GM21619 (cell line): ENCODE measurements around the gene RTN1.

ENCODE experiments used
- ATAC-seq: cut with Tn5 transposase; IDR thresholded peaks from one replicate; pipeline ENCODE4 v1.9.1; 2021; ENCODE audit not compliant: unreplicated experiment

RTN1 gene

DNA sequence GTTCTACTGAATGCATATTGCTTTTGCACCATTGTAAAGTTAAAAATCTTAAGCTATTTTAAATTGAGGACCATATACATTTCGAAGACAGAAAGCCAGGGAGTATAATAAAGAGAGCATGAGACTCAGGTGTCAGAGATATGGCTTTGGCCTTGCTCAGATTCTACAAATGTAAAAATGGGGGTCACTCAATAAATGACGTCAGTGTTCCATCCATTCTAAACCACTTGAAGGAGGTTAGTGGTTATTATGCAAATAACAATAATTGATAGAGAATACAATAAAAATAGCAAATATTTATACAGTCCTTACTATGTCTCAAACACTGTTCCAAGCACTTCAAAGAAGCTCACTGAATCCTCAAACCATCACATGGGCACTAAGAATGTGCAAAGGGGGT is 20.1 kb downstream of the RTN1 start:
- no peak for ATAC-seq

DNA sequence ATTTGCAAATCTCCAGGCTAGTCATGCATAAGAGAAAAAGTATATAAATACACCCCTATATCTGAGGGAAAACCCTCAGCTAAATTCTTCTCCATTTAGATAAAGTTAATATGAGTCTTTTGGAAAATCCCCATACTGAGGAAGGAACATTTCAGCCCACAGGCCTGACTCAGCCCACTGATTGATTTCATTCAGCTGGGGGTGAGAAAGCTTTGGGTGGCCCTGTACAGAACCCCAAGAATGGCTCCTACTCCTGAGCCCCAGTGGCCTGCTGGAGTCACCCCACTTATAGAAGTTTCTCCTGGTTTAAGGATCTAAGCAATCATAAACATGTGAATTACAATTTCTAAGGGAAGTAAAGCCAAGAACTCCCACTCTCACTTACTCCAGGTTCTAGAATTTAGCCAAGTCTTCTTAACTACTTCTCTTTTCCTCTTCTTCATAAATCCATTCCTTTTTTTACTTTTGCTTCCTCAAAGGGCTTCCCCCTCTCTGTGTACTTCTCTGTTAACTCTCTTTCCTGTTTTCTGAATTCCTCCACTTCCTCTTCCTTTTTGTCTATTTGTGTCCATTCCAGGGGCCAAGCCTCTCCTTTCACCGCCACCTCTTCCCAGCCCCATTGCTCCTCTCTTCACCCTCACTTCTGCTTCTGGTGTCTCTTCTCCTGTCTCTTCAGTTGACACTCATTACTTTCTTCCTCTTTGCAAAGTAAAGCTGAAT is 21.0 kb downstream of the RTN1 start:
- ATAC-seq = no peak

DNA sequence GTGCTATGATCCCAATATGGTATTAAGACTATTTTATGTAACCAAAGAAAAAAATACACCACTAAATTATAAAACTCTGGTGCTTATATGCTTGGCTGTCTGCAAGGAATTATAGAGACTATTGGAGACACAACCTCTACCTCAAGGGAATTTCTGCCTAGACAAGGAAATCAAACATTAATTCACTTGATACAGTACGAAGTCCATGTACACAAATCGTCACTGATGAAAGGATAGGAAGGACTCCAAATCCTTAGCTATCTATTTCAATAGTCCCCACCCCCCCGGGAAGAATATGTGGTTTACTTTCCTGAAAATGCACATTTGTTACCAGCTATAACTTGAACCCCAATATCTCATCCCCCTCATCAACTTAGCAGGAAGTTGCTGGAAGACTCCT is 21.9 kb downstream of the RTN1 start:
- ATAC-seq = no peak

- ATAC-seq = no peak
These were observed 22.9 kb downstream of the RTN1 start for GRCh38 chr14:59847711-59848110.

- no peak for ATAC-seq
These were observed 24.0 kb downstream of the RTN1 start for GRCh38 chr14:59846595-59846994.

- ATAC-seq = no peak
These were observed 25.3 kb downstream of the RTN1 start for GRCh38 chr14:59845245-59845644.

DNA sequence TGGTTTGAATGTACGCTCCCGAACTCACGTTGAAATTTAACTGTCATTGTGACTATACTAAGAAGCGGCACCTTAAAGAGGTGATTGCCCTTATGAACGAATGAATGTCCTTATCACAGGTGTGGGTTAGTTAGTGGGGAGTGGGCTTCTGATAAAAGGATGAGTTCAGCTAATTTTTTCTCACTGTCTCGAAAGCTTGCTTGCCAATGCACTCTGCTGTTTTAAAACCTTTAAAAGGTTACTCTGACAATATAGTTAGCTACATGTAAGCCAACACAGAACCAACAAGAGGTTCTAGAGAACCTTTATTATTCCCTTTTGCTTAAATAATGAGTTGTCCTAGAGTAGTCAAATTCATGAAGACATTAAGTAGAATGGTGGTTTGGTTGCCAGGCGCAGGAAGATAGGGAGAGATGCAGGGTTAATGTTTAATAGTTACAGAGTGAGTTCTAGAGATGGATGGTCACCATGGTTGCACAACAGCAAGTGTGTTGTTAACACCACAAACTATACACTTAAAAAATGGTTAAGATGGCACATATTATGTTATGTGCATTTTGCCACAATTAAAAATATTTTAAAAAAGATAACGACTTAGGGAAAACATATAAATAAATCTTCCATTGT is 26.3 kb downstream of the RTN1 start:
- no peak for ATAC-seq

- ATAC-seq = no peak
These were observed 34.5 kb downstream of the RTN1 start for GRCh38 chr14:59836116-59836515.

DNA sequence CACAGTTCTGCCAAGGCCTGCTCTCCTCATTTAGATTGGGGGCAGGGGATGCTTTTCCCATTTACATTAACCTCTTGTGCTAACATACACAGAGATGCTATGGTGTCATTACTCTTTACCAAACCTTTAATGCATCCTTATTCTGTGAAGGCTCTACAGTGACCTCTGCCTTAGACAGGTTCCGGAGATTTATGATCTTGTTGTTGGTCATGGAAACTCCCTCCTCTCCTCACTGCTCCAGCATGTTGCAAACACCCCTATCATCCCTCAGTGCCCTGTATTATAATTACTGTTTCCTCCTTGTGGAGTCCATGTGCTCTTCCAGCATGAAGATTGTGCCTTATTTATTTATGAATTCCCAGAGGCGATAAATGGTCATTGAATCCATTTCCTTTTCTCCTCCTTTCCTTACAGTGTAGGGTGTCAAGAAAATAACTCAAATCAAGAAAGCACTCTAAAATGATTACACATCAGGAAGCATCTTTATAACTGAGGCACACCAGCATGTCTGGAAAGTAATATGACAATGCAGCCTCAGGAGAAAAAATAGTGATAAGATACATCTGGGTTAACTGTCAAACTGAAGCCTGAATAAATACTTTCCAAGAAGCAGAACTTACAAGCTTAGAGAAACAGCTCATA is 37.8 kb downstream of the RTN1 start:
- no peak for ATAC-seq

DNA sequence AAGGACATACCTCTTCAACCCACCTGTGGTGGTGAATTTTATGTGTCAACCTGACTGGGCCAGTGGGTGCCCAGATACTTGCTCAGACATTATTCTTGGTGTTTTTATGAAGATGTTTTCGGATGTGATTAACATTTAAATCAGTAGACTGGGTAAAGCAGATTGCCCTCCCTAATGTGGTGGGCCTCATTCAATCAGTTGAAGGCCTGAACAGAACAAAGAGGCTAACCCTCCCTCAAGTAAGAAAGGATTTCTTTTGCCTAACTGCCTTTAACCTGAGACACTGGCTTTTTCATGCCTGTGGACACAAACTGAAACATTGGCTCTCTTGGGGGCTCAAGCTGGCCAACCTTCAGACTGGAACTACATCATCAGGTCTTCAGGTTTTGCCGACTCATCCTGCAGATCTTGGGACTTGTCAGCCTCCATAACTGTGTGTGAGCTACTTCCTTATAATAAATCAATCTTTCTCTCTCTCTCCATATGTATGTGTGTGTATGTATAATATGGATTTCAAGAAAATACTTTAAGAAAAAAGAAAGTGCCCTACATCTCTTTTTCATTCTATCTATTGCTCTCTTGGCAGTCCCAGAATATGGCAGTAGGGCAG is 39.4 kb downstream of the RTN1 start:
- no peak for ATAC-seq

- ATAC-seq = no peak
These were observed 40.2 kb downstream of the RTN1 start for GRCh38 chr14:59830338-59830734.

GRCh38 chr14:59829469-59830337 is 40.9 kb downstream of the RTN1 start:
- ATAC-seq = no peak

DNA sequence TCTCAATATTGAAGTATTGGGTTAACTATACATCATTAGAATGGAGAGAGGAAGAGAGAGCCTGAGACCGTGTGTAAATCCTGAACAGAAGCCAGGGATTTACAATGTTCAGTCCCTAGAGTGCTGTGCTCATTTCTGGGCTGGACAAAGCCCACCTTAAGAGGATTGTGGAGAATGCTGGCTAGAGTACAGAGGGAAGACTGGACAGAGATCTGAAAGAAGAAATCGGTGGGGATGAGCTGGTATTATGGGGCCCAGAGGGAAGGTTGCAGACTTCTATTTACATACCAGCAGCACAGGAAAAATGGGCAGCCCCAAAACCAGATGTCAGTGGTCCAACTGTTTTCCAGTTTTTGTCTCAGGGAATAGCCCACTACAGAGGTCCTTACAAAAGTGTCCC is 42.3 kb downstream of the RTN1 start:
- no peak for ATAC-seq

DNA sequence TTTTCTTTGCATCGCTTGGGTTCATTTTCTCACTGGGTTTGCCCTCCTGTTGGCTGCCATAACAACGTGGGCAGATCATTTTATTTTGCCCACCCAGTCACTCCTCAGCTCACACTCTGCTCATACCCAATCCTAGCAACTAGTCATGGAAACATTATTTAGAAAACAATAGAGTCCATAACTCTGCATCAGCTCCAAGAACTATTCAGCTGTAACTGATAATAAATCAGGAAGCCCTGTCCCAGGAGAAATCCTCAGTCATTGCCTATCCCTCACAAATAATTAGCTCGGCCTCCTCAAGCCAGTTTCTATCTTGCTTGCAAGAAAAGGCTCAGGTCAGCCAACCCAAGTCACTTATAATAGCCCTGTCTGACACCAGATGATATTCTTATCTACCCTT is 43.2 kb downstream of the RTN1 start:
- ATAC-seq = no peak

- ATAC-seq = no peak
These were observed 44.4 kb downstream of the RTN1 start for GRCh38 chr14:59826150-59826549.

DNA sequence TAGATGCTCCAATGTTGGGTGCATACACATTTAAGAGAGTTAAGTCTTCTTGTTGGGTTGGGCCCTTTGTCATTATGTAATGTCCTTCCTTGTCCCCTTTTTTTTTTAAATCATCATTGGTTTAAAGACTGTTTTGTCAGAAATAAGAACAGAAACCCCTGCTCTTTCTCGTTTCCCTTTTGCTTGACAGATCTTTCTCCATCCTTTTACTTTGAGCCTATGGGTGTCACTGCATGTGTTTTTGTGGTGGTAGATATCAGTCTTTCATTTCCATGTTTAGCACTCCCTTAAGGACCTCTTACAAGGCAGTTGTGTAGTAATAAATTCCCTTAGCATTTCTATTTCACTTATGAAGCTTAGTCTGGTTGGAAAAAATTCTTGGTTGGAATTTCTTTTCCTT is 47.4 kb downstream of the RTN1 start:
- ATAC-seq = no peak

GRCh38 chr14:59819446-59820088 is 51.0 kb downstream of the RTN1 start:
- no peak for ATAC-seq

- ATAC-seq = no peak
These were observed 53.6 kb downstream of the RTN1 start for GRCh38 chr14:59816941-59817340.

- ATAC-seq = no peak
These were observed 55.6 kb downstream of the RTN1 start for GRCh38 chr14:59814988-59815387.

DNA sequence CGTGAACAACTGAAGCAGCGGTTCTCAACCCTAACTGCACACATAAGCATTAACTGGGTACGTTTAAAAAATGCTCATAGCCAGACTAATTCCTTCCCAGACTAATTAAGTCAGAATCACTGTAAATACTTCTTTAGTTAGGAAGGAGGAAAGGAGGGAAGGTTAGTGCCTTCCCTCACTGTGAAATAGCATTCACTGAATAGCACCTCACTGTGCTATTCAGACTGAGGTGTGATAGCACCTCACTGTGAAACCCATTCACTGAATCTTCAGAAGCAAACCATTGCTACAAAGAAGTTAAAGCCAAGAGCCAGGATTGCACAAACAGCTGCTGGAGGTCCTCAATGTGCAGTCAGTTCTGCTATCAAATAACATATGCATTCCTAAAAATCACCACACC is 58.8 kb downstream of the RTN1 start:
- no peak for ATAC-seq

- no peak for ATAC-seq
These were observed 59.5 kb downstream of the RTN1 start for GRCh38 chr14:59811073-59811472.
